Fibroblast of lung (primary cell): ENCODE data around the gene PTPRS.

Experiments
- EZH2 ChIP-seq: IDR thresholded peaks from 2 replicates; pipeline ENCODE4 v1.5.1; 2012; ENCODE audit warnings: low read length, control low read depth, mild to moderate bottlenecking; ENCODE audit errors: missing control alignments
- TF ChIP-seq, protein P1 (sequence below), 2 donors: IDR thresholded peaks in 1 of 2; conservative IDR thresholded peaks in 1 of 2; 1 replicate in 1 of 2; 2 replicates in 1 of 2; pipeline ENCODE4 v1.5.1; 2011 to 2012; ENCODE audit warnings: low read length in 2 of 2, control low read depth in 1 of 2, inconsistent platforms in 1 of 2, low read depth in 1 of 2, mild to moderate bottlenecking in 1 of 2

DNA sequence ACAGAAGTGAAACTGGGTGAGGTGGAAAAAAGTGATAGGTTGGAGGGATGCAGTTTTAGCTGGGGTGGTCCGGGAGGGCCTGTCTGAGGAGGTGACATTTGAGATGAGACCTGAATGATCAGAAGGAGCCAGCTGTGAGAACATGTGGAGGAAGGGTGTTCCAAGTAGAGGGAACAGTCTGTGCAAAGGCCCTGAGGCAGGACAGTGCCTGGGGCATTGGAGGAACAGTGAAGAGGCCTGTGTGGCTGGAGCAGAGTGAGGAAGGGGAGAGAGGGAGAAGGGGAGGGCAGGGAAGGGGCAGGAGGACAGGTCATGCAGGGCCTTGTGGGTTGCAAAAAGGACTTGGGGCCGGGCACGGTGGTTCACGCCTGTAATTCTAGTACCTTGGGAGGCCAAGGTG, 36.3 kb upstream of the PTPRS start:
- TF ChIP-seq, protein P1, sequence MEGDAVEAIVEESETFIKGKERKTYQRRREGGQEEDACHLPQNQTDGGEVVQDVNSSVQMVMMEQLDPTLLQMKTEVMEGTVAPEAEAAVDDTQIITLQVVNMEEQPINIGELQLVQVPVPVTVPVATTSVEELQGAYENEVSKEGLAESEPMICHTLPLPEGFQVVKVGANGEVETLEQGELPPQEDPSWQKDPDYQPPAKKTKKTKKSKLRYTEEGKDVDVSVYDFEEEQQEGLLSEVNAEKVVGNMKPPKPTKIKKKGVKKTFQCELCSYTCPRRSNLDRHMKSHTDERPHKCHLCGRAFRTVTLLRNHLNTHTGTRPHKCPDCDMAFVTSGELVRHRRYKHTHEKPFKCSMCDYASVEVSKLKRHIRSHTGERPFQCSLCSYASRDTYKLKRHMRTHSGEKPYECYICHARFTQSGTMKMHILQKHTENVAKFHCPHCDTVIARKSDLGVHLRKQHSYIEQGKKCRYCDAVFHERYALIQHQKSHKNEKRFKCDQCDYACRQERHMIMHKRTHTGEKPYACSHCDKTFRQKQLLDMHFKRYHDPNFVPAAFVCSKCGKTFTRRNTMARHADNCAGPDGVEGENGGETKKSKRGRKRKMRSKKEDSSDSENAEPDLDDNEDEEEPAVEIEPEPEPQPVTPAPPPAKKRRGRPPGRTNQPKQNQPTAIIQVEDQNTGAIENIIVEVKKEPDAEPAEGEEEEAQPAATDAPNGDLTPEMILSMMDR (conservative IDR thresholded peaks at IDR 0.05 in 1 of 2, IDR thresholded peaks at IDR 0.05 in 1 of 2; ENCODE audit: low read depth in 1 of 2, low read length in 2 of 2), result no peak
- no peak for TF ChIP-seq EZH2
